Tibial artery (tissue), 4 donors: Measurements from ENCODE around the gene TMPRSS3.

ENCODE experiments used
- DNase-seq, 2 donors: peaks; one replicate each; pipeline ENCODE4 v3.0.0-alpha.2; 2019
- H3K27ac ChIP-seq, 2 donors: fragments of 200-600 bp; sonication (generic) in 1 of 2; 1 replicate in 1 of 2; 2 replicates in 1 of 2; pipeline ENCODE4 v1.5.1; 2018 to 2019; ENCODE audit warnings: mild to moderate bottlenecking in 1 of 2
- H3K27me3 ChIP-seq, 2 donors: fragments of 200-600 bp; sonication (generic) in 1 of 2; one replicate each; pipeline versions ENCODE4 v1.5.1 to v1.6.0; 2016 to 2019
- H3K36me3 ChIP-seq, 3 donors: fragments of 200-600 bp; sonication (generic) in 2 of 3; one replicate each; pipeline ENCODE4 v1.5.1; 2016 to 2019; ENCODE audit warnings: mild to moderate bottlenecking in 2 of 3
- H3K4me1 ChIP-seq, 4 donors: fragments of 200-600 bp; sonication (generic) in 2 of 4; 1 replicate in 3 of 4; 2 replicates in 1 of 4; pipeline ENCODE4 v1.5.1; 2016 to 2019
- H3K4me3 ChIP-seq, 2 donors: fragments of 200-600 bp; sonication (generic) in 1 of 2; 1 replicate in 1 of 2; 2 replicates in 1 of 2; pipeline ENCODE4 v1.5.1; 2018 to 2019; ENCODE audit warnings: mild to moderate bottlenecking in 2 of 2
- H3K9me3 ChIP-seq, 3 donors: fragments of 200-600 bp; sonication (generic) in 1 of 3; one replicate each; pipeline ENCODE4 v1.5.1; 2016 to 2019
- intact Hi-C: fragments of 100-400 bp; cut with DNase I; formaldehyde crosslinking; loops from one replicate; pipeline ENCODE4 v1.15.0; 2023; ENCODE audit warnings: low total_unique reads
- TF ChIP-seq, protein P1 (sequence below), 2 experiments: fragments of 200-600 bp in 1 of 2; fragments of 450-650 bp in 1 of 2; IDR thresholded peaks; one replicate each; pipeline ENCODE4 v1.5.1; 2017 to 2019; ENCODE audit warnings: antibody characterized with exemption in 2 of 2, mild to moderate bottlenecking in 1 of 2, moderate library complexity in 1 of 2

The TMPRSS3 gene

DNA sequence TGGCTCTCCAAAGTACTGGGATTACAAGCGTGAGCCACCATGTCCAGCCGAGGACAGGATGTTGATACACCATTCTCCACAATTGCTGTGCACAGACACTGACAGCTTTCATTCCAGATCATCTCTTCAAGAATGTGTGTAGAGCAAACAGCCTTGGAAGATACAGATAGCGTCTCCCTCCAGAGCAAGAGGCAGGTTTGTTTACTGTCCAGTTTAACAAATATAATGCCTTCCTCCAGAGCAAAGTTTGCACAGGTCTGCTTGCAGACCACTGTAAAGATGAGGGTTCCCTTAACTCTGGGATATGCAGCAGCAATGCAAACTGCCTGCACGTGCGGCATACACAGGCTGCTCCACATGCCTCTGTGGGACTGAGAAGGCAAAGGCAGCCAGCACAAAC is 4.6 kb downstream of the TMPRSS3 start:
- TF ChIP-seq, protein P1, sequence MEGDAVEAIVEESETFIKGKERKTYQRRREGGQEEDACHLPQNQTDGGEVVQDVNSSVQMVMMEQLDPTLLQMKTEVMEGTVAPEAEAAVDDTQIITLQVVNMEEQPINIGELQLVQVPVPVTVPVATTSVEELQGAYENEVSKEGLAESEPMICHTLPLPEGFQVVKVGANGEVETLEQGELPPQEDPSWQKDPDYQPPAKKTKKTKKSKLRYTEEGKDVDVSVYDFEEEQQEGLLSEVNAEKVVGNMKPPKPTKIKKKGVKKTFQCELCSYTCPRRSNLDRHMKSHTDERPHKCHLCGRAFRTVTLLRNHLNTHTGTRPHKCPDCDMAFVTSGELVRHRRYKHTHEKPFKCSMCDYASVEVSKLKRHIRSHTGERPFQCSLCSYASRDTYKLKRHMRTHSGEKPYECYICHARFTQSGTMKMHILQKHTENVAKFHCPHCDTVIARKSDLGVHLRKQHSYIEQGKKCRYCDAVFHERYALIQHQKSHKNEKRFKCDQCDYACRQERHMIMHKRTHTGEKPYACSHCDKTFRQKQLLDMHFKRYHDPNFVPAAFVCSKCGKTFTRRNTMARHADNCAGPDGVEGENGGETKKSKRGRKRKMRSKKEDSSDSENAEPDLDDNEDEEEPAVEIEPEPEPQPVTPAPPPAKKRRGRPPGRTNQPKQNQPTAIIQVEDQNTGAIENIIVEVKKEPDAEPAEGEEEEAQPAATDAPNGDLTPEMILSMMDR (IDR thresholded peaks at IDR 0.05), result no peak
- DNase-seq, result no peak
- Histone ChIP-seq H3K27ac (no peak overlapping the region), H3K4me3 (no peak overlapping the region), H3K9me3 (no peaks in the 10 kb centered on the region), H3K36me3 (no peaks in the 10 kb centered on the region), H3K4me1 (peaks cover 0 to 5% (median 0%) of the 10 kb centered on the region in 4 donors), H3K27me3 (peaks cover 0 to 55% of the 10 kb centered on the region in 2 donors)
- intact Hi-C loops, result no loop called here

DNA sequence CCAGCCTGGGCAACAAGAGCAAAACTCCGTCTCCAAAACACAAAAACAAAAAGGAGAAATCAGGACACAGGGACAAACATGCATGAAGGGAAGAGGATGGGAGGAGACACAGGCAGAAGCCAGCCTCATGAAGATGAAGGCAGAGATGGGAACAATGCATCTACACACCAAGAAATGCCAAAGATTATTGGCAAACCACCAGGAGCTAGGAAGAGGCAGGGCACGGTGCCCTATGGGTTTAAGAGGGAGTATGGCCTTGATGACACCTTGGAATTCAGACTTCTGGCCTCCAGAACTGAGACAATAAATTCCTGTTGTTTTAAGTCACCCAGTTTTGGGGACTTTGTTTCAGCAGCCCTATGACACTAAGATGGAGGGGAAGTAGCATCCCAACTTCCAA is 5.2 kb downstream of the TMPRSS3 start:
- H3K9me3 ChIP-seq, result no peaks in the 10 kb centered on the region
- no peak overlapping the region for H3K4me3 ChIP-seq
- no peak for DNase-seq
- H3K27ac ChIP-seq, result no peak overlapping the region
- peaks cover 0 to 5% (median 0%) of the 10 kb centered on the region in 4 donors for H3K4me1 ChIP-seq
- H3K36me3 ChIP-seq, result no peaks in the 10 kb centered on the region
- H3K27me3 ChIP-seq, result peaks cover 0 to 51% of the 10 kb centered on the region in 2 donors
- intact Hi-C loops, result no loop called here
- TF ChIP-seq, protein P1 (IDR thresholded peaks at IDR 0.05), result no peak

DNA sequence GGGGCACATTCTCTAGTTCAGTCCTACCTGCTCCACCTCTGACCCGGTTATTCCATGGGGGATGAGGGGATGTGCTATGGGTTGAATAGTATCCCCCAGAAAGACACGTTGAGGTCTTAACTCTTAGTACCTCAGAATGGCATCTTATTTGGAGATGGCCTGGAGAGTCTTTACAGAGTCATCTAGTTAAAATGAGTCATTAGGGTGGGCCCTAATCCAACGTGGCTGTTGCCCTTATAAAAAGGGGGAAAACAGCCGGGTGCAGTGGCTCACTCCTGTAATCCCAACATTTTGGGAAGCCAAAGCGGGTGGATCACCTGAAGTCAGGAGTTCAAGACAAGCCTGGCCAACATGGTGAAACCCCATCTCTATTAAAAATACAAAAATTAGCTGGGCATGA is 5.7 kb downstream of the TMPRSS3 start:
- DNase-seq, result no peak
- H3K27me3 ChIP-seq, result peaks cover 0 to 56% of the 10 kb centered on the region in 2 donors
- H3K36me3 ChIP-seq, result no peaks in the 10 kb centered on the region
- peaks cover 0 to 5% (median 0%) of the 10 kb centered on the region in 4 donors for H3K4me1 ChIP-seq
- intact Hi-C loops, result no loop called here
- H3K4me3 ChIP-seq, result no peak overlapping the region
- H3K9me3 ChIP-seq, result no peaks in the 10 kb centered on the region
- TF ChIP-seq, protein P1 (IDR thresholded peaks at IDR 0.05), result no peak
- H3K27ac ChIP-seq, result no peak overlapping the region

DNA sequence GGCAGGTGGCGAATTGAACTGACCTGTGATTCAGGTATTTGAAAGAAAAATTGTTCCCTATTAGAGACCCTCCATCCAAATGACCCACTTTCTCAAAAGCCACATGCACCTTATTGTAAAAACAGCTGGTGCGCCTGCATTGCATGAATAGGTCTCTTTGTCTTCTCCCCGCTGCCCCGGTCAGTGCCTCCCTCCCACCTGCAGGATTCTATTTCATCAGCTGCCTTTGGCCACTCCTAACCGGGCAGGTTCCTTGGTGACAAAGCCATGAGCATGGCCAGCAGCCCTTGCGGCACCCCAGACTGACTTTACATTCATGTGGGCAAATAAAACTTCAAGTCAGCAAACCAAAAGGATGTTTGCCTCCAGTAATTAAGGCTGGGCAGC is 6.4 kb downstream of the TMPRSS3 start:
- Histone ChIP-seq H3K36me3 (no peaks in the 10 kb centered on the region), H3K27ac (no peak overlapping the region), H3K9me3 (no peaks in the 10 kb centered on the region), H3K27me3 (peaks cover 0 to 56% of the 10 kb centered on the region in 2 donors), H3K4me1 (peaks cover 0 to 5% (median 0%) of the 10 kb centered on the region in 4 donors), H3K4me3 (no peak overlapping the region)
- no peak for DNase-seq
- TF ChIP-seq, protein P1 (IDR thresholded peaks at IDR 0.05), result no peak
- intact Hi-C loops, result no loop called here

DNA sequence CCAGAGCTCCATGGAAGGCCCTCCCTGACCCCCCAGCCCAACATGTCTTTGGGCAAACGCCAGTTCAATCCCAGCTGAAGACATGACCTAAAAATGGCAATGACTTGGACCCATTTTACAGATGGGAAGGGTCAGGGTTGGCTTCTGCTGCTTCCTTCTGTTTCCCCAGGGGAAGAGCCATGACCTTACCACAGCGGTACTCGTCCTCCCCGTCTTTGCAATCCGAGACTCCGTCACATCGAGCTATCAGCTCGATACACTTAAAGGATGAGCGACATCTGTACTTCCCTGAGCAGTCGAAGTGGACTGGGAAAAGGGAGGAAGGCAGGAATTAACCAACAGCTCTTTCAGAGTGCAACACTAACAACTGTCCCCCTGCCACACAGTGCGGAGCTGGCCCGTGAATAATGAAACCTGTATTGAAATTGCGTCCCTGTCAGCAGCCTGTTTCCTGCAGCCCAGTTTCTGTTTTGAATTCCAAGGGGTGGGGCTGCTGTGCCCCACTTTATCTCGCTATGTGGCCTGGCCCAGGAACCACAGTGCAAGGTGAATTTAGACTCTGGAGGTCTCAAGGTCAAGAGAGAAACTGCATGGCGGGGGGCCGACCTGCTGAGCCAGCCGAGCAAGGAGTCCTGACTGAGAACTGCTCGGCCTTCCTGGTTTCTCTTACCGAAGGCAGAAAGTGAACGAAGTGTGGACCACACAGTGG is 7.0 kb downstream of the TMPRSS3 start:
- TF ChIP-seq, protein P1 (IDR thresholded peaks at IDR 0.05), result no peak

More for the DNA sequence above, 7.0 kb downstream of the TMPRSS3 start:
- intact Hi-C loops, result no loop called here
- DNase-seq, result no peak
- no peaks in the 10 kb centered on the region for H3K36me3 ChIP-seq
- H3K4me1 ChIP-seq, result peaks cover 0 to 5% (median 0%) of the 10 kb centered on the region in 4 donors
- H3K27ac ChIP-seq, result no peak overlapping the region
- peaks cover 0 to 56% of the 10 kb centered on the region in 2 donors for H3K27me3 ChIP-seq
- H3K9me3 ChIP-seq, result no peaks in the 10 kb centered on the region
- no peak overlapping the region for H3K4me3 ChIP-seq
